ENCODE measurements around the gene UBA5. TPM values are rescaled to one million over a fixed set of nuclear protein-coding genes. Genes with fewer than 3 reads are reported as not detected.

UBA5 gene
- polyA plus RNA-seq, 3 donors = 60.8 to 81.8 (median 77.5) TPM

Other genes starting within 250 kb of the UBA5 start
- 10 to 100 TPM; 44.2 to 50.0 (median 49.6) TPM for gene DNAJC13, start 242.8 kb upstream of the UBA5 start, polyA plus RNA-seq (ENCODE audit: insufficient read length in 3 of 3)
- 1 to 10 TPM; 1.1 to 2.2 (median 2.1) TPM for gene ACKR4, start 63.1 kb upstream of the UBA5 start, polyA plus RNA-seq (ENCODE audit: insufficient read length in 3 of 3)
- 10 to 100 TPM; 38.6 to 51.0 (median 49.2) TPM for gene ACAD11, start 520 bp upstream of the UBA5 start, polyA plus RNA-seq (ENCODE audit: insufficient read length in 3 of 3)
- 10 to 100 TPM; 43.0 to 76.5 (median 53.7) TPM for gene NPHP3, start 62.1 kb downstream of the UBA5 start, polyA plus RNA-seq (ENCODE audit: insufficient read length in 3 of 3)